BE2C (cell line): ENCODE data around the gene AZIN2.
A peak's percentile ranks its signal among the peaks of the same experiment; 100 is the strongest.
"Not testable (repeated sequence)": the region's sequence is repeated elsewhere in the genome, so short reads cannot be mapped to it uniquely, and the experiment has no call there.

Experiments
- DNase-seq: peaks from one replicate; pipeline ENCODE4 v3.0.0-alpha.2; 2020
- H3K27me3 ChIP-seq: fragments of 250-450 bp; sonication (Bioruptor Pico); 2 replicates; pipeline ENCODE4 v1.5.1; 2020; ENCODE audit warnings: mild to moderate bottlenecking
- H3K36me3 ChIP-seq: fragments of 250-450 bp; sonication (Bioruptor Pico); 2 replicates; pipeline ENCODE4 v1.5.1; 2020; ENCODE audit warnings: mild to moderate bottlenecking
- H3K4me1 ChIP-seq: fragments of 250-450 bp; sonication (Bioruptor Pico); 2 replicates; pipeline ENCODE4 v1.5.1; 2020
- H3K4me3 ChIP-seq: 2 replicates; pipeline ENCODE4 v1.5.1; 2011; ENCODE audit warnings: low read depth, low read length
- H3K9me3 ChIP-seq: fragments of 250-450 bp; sonication (Bioruptor Pico); 2 replicates; pipeline ENCODE4 v1.5.1; 2020
- CTCF ChIP-seq: IDR thresholded peaks from 2 replicates; pipeline ENCODE4 v1.5.1; 2012; ENCODE audit warnings: mild to moderate bottlenecking, low read depth, low read length

Gene AZIN2

GRCh38 chr1:33099290-33100118 is 18.6 kb downstream of the AZIN2 start:
- Histone ChIP-seq H3K36me3 (no peaks in the 10 kb centered on the region), H3K4me1 (no peaks in the 10 kb centered on the region), H3K4me3 (no peak overlapping the region), H3K9me3 (no peaks in the 10 kb centered on the region), H3K27me3 (no peaks in the 10 kb centered on the region)
- DNase-seq, result no peak
- no peak for TF ChIP-seq CTCF

GRCh38 chr1:33100119-33100415 is 19.1 kb downstream of the AZIN2 start:
- H3K4me3 ChIP-seq, DNase-seq, H3K36me3 ChIP-seq, H3K9me3 ChIP-seq, H3K4me1 ChIP-seq, H3K27me3 ChIP-seq: not testable (repeated sequence)

GRCh38 chr1:33110477-33110876 is 29.5 kb downstream of the AZIN2 start:
- TF ChIP-seq CTCF, result no peak
- Histone ChIP-seq H3K4me3 (no peak overlapping the region), H3K9me3 (no peaks in the 10 kb centered on the region), H3K27me3 (no peaks in the 10 kb centered on the region), H3K4me1 (no peaks in the 10 kb centered on the region), H3K36me3 (no peaks in the 10 kb centered on the region)
- DNase-seq, result no peak

- DNase-seq, result no peak
- Histone ChIP-seq H3K4me1 (no peaks in the 10 kb centered on the region), H3K4me3 (no peak overlapping the region), H3K27me3 (no peaks in the 10 kb centered on the region), H3K9me3 (no peaks in the 10 kb centered on the region), H3K36me3 (no peaks in the 10 kb centered on the region)
- peak; percentile 54 for TF ChIP-seq CTCF
Measured at GRCh38 chr1:33111965-33112364, 31.0 kb downstream of the AZIN2 start.

- TF ChIP-seq CTCF, result no peak
- H3K4me3 ChIP-seq, result no peak overlapping the region
- no peak for DNase-seq
- H3K4me1 ChIP-seq, result no peaks in the 10 kb centered on the region
- H3K9me3 ChIP-seq, result no peaks in the 10 kb centered on the region
- no peaks in the 10 kb centered on the region for H3K36me3 ChIP-seq
- H3K27me3 ChIP-seq, result no peaks in the 10 kb centered on the region
Measured at GRCh38 chr1:33117440-33118085, 36.6 kb downstream of the AZIN2 start.

- Histone ChIP-seq H3K4me1 (no peaks in the 10 kb centered on the region), H3K4me3 (no peak overlapping the region)
Measured at GRCh38 chr1:33118274-33118673, 37.3 kb downstream of the AZIN2 start.

More at GRCh38 chr1:33118274-33118673, 37.3 kb downstream of the AZIN2 start:
- no peak for DNase-seq
- Histone ChIP-seq H3K36me3 (no peaks in the 10 kb centered on the region), H3K9me3 (no peaks in the 10 kb centered on the region), H3K27me3 (no peaks in the 10 kb centered on the region)
- no peak for TF ChIP-seq CTCF
